ENCODE results near the gene GPR119. TPM values are rescaled to one million over a fixed set of nuclear protein-coding genes. Genes with fewer than 3 reads are reported as not detected.
A peak's percentile ranks its signal among the peaks of the same experiment; 100 is the strongest.
"Not testable (repeated sequence)": the region's sequence is repeated elsewhere in the genome, so short reads cannot be mapped to it uniquely, and the experiment has no call there.

The GPR119 gene
- not detected for total RNA-seq
- long read RNA-seq, result 0 reads

DNA sequence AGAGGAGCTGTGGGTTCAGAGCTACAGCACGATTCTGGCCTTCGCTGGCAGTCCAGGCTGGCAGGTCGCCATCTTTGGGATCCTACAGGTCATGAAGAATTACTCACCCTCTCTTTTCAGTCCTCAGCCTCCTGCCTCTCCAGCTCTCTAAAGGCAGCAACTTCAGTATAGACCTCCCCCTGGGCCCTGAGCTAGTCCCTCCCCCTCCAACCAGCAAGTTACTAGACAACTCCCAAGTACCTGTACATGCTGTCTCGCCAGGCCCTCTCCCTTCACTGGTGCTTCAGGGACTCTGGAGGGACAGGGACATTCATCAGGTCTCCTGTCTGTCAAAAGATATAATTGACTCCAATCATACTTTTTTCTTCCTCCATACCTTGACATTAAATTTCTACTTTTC is at the start of gene GPR119:
TSS of gene GPR119 (minus strand) at position 155 of the 400 bp plus-strand sequence. CDS start 227 bp downstream, outside the sequence.
- intact Hi-C loops (cut with micrococcal nuclease), result no loop called here
- ATAC-seq (no peak), DNase-seq (no peak)

DNA sequence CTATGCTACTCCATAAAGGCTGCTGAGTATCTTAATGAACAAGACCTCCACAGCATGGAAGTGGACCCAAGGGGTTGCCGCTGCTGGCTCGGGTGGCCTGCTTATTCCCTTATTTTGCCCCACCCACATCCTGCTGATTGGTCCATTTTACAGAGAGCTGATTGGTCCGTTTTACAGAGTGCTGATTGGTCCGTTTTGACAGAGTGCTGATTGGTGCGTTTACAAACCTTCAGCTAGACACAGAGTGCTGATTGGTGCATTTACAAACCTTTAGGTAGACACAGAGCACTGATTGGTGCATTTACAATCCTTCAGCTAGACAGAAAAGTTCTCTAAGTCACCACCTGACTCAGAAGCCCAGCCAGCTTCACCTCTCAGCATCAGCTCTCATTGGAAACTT is 43.8 kb upstream of the GPR119 start:
- not testable (repeated sequence) for ATAC-seq, DNase-seq

DNA sequence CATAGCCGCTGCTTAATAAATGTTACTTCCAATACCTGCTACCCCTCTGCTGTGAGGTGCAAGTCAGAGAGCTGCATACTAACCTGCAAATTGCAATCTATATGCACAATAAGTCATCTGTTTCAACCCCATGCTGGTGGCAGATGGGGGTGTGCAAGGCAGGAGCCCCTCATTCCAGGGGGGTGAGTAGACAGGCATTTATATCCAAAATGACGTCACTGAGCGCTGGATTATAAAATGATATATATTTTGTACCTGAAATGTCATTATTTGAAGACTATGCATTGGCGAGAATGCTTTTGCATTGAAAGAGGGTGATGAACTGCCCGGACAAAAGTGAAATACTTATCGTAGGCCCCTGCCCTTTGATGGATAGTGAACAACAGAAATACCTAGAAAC is 41.1 kb upstream of the GPR119 start:
- intact Hi-C loops (cut with micrococcal nuclease), result no loop called here
- no peak for DNase-seq
- no peak for ATAC-seq

More for the DNA sequence above, 43.8 kb upstream of the GPR119 start:
- intact Hi-C loops (cut with micrococcal nuclease), result not testable (repeated sequence)

DNA sequence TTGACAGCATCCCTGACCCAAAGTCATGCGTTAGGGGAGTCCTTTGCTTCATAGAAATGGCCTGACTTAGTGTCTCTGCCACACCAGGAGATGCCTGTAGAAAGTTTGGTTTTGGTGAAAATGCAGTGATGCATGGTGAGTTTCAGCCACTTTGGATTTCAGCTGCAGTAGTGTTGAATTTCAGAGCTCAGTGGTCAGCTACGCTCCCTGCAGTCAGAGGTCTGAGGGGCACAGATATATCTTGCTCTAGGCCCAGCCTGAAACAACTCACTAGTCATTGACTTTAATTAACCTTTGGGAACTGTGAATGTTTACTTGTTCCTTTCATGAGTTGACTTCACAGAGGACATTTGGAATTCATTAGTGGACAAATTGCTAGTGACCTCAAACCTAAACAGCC is 33.8 kb upstream of the GPR119 start:
- no peak for ATAC-seq
- DNase-seq, result no peak
- intact Hi-C loops (cut with micrococcal nuclease), result no loop called here

DNA sequence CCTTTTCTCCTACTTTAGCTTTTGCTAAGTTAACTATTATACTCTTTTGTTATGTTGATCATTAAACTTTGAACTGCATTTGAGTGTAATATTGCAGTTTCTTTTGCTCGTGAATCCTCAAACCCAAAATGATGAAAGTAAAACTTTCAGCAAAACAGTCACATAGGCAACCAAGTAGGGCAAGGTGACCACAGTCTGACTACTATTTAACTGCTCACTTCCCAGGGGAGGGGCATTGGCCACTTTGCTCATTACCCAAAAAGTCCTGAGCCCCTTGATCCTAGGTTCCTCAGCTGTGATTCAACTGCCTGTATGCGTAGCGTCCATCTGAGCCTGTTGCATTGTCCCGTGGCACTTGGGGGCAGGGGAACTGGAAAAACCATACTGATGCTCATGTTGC is 33.3 kb upstream of the GPR119 start:
- no peak for ATAC-seq
- intact Hi-C loops (cut with micrococcal nuclease), result no loop called here
- no peak for DNase-seq

DNA sequence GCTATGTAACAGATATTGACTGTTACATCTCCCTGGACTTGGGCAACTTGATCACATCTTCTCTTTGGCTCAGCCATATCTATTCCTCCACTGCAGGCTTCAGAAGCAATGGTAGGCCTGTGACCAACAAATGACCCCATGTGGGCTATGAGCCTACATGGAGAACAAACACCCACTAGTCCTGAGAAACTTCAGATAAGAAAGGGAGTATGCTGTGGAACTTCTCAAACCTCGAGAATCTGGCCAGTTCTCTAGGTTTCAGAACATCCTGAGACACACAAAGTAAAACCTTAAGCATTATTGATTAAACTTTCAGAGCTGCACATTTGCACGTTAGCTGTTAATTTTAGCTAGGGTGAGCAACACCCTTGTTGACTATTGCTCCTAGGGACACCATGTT is 32.6 kb upstream of the GPR119 start:
- ATAC-seq (no peak), DNase-seq (no peak)
- intact Hi-C loops (cut with micrococcal nuclease), result no loop called here

DNA sequence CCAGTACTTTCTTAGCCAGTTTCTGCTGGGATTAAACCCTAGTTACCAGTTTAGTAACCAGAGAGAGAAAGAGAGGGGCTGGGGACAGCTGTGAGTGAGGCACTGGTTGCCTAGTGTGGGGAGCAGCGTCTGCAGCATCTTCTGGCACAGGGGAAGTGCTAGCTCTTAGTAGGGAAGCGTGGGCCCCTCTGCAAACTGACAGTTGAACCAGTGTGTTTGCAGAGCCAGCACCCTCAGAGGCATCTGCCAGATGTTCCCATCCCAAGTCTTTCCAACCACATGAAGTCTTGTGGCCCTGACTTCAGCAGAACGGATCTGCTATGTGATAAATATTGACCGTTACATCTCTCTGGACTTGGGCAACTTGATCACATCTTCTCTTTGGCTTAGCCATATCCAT is 31.3 kb upstream of the GPR119 start:
- no peak for ATAC-seq
- DNase-seq, result no peak
- intact Hi-C loops (cut with micrococcal nuclease), result no loop called here

DNA sequence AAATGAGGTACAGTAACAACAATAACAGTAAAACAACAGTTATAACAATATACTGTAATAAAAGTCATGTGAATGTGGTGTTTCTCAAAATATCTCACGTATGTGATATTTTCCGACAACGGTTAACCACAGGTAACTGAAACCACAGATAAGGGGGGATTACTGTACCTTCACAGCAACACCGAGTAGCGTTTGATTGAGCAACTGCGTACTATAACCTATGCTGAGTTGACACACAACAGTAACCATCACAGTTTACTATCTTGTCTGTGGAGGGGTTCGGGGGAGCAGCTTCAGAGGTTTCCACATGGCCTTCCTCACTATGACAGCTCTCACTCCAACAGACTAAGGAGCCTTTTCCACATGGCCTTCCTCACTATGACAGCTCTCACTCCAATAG is 29.7 kb upstream of the GPR119 start:
- intact Hi-C loops (cut with micrococcal nuclease), result no loop called here
- ATAC-seq (no peak), DNase-seq (no peak)

DNA sequence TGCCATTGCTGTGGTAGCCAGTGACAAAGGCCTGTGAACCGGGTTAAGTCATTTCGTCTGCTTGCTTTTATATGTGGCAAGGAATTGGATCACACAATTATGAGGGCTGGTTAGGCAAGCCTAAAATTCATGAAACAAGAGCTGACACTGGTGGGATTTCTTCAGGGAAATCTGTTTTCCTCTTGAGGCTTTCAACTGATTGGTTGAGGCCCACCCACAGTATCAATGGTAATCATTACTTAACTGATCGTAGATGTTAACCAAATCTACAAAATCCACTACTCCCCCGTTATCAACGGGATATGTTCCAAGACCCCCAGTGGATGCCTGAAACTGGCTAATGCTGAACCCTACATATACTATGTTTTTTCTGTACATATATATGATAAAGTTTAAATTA is 29.3 kb upstream of the GPR119 start:
- no peak for ATAC-seq
- intact Hi-C loops (cut with micrococcal nuclease), result no loop called here
- no peak for DNase-seq

DNA sequence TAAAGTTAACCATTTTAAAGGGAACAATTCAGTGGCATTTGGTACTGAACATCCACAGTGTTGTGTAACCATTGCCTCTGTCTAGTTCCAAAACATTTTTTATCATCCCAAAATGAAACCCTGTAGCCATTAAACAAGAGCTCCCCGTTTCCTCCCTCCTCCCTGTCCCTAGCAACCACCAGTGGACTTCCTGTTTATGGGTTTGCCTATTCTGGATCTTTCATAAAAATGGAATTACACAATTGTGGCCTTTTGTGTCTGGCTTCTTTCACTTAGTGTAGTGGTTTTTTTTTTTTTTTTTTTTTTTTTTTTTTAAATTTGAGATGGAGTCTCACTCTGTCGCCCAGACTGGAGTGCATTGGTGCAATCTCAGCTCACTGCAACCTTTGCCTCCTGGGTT is 27.9 kb upstream of the GPR119 start:
- intact Hi-C loops (cut with micrococcal nuclease), result no loop called here
- ATAC-seq (no peak), DNase-seq (no peak)

DNA sequence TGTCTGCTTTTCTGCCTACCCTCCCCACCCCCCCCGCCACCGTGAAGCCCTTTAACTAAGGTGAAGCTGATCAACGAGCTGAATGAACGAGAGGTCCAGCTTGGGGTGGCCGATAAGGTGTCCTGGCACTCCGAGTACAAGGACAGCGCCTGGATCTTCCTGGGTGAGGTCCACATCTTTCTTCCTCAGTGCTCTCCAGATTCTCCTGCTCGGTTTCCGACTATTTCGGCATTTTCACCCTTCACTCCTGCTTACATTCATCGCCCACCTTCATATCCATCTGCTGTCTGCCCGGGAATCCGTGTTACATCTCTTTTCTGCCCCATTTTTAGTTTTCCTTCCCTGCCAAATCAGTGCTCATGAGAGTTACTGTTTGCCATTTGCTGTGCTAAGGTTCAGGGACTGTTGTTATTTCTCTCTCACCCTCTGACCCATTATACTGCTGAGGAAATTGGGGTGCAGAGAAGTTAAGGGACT is 16.8 kb upstream of the GPR119 start:
- DNase-seq (no peak), ATAC-seq (no peak)
- intact Hi-C loops (cut with micrococcal nuclease), result no loop called here

DNA sequence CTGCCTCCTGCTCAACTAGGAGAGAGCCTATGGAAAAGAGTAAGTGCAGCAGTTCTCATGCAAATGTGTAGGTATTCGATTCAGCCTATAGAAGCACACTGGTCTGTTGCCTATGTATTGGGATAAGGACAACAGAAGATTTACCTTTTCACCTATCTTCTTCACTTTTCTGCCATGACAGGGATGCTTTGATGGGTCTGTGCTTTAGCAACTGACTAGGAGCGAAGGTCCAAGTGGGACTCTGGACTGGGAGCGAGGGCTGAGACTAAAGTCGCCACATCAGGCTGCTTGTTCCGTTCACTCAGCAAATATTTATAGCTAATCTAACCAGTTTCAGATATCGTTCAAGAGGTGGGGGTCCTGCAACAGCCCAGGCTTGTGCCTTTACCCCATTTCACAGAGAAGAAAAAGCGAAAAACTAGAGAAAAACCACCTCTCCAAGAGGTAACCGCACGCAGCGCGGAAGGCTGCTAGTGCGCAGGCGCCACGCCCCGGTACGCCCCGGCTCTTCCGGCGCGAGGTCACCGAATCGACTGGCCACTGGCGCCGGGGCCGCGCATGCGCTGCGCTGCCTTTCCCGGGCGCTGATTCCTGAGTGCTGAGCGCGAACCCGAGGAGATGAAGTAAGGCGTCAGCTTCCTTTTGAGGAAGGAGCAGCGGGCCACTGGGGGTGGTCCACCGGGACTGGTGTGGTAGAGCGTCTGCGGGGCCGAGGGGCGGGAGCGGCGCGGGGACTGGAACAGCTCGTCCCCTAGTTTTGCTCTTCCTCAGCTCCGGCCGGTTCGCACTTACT is 16.1 kb upstream of the GPR119 start, which contains the start of gene RBMX2:
TSS of gene RBMX2 (plus strand) at position 573 of the 793 bp plus-strand sequence. CDS start at position 619, 46 bp downstream.
- ATAC-seq, result peak; percentile 100
- intact Hi-C loops (cut with micrococcal nuclease), result no loop called here
- peak; percentile 87 for DNase-seq

DNA sequence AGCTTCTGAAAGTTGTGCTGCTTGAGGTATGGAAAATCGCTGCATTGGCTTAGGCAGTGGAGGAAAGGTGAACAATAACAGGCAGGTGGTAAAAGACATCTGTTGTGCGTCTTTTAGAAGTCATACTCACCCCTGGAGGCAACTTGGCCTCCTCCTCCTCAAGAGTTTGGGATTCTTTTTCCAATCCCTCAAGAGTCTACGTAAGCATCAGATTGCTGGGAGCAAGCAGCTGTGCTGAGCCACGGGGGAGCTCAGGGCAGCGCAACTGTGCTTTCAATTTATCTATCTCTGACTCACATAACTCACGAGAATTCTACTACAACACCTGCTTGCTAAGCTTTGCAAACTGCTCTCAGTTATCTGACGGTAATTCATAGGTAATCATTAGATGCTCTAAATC is 9.9 kb upstream of the GPR119 start:
- intact Hi-C loops (cut with micrococcal nuclease), result no loop called here
- no peak for ATAC-seq
- DNase-seq, result no peak

DNA sequence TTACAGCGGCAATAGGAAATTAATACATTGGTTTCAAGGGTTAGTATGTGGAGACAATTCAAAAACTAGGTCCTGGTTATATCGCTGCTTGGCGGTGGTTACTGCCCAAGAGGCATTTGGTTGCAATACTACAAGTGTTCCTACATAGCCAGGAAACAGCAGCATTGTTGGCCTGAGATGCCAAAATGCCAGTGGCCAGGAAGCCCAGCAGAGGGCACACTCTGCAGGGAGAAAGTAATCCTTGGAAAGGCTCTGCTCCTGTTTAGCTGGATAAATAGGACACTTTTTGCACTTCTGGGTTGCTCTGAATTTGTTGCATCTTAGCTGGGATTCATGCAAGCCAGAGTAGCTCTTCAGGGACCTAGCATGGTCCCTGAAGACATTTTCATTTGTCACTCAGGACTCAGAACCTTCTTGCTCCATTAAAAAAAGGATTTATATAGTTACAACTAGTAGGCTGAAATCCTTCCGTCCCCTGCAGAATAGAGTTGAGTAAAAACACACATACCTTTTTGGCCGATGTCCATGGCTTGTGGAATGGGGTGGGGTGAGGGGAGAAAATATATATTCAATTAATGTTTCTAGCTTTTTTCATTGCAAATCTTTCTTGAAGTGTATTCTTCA is 8.1 kb upstream of the GPR119 start:
- intact Hi-C loops (cut with micrococcal nuclease), result no loop called here
- DNase-seq (peak; percentile 35), ATAC-seq (peak; percentile 41)

DNA sequence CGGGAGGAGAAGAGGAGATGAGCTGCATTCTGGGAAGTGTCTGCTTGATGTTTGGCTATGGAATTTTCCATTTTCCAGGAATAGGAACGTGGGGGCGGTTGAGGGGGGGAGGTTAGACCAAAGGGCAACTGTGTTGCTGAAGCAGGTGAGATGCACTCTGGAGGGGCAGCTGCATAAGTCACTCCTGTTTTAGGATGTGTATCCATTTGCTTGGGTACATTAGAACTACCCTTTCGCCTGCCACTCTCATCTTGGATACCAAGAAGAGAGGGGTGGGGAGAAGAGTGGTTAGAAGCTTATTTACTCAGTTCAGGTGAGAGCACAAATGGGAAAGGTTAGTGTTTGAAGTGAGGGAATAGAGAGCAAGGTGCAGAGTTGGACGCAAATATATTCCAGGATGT is 934 bp upstream of the GPR119 start:
- no peak for ATAC-seq
- no peak for DNase-seq
- intact Hi-C loops (cut with micrococcal nuclease), result no loop called here

DNA sequence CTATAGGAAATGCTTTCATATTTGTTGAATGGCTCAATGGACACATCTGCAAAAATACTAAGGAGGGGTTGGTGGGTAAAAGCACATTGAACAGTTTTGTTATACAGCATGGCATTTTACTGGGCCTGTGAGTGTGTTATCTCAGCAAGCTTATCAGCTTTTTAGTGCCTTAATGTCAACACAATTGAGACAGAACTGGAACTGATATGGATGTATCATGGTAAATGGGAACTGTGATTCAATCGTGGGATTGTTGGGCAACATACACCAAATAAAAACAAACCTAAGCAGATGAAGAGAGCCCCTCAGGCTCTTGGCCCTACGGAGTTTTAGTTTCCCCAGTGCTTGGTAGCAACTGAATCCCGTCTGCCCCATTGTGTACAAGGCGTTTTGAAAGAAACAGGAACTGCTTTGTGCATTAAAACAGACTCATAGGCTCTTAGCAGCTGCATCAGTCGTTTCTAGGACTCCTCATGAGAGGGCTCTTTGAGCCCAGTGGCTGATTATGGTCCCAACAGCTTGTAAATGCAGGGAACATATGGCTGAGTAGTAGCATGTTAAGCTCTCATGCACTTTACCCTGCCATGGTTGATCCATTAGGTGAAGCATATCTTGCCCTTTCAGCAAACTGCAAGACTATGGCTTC is 7.3 kb downstream of the GPR119 start:
- intact Hi-C loops (cut with micrococcal nuclease), result no loop called here

DNA sequence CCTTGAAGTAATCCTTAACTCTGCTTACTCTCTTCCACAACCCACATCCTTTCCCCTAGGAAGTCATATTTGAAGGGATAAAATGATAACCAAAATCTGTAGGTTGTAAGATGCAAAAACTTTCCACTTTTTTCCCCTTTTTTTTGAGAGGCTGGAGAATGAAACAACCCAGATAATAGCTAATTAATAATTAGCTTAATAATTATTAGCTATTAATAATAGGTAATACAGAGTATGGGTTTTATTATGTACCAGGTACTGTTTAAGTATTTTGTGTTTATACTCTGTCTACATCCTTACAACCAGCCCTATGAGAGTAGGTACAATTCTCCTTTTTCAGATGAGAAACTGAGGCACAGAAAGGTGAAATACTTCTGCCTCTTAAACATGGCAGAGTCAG is 9.4 kb downstream of the GPR119 start:
- DNase-seq, result no peak
- intact Hi-C loops (cut with micrococcal nuclease), result no loop called here
- no peak for ATAC-seq

More for the DNA sequence above, 7.3 kb downstream of the GPR119 start:
- DNase-seq, result no peak
- ATAC-seq, result no peak

DNA sequence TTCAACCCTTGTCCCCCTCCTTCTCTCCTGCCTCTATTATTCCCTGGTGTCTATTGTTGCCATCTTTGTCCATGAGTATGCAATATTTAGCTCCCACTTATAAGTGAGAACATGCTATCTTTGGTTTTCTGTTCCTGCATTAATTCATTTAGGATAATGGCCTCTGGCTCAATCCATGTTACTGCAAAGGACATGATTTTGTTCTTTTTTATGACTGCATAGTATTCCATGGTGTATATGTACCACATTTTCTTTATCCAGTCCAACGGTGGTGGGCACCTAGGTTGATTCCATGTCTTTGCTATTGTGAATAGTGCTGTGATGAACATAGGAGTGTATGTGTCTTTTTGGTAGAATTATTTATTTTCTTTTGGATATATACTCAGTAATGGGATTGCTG is 33.4 kb downstream of the GPR119 start:
- ATAC-seq; intact Hi-C loops (cut with micrococcal nuclease); DNase-seq: not testable (repeated sequence)

DNA sequence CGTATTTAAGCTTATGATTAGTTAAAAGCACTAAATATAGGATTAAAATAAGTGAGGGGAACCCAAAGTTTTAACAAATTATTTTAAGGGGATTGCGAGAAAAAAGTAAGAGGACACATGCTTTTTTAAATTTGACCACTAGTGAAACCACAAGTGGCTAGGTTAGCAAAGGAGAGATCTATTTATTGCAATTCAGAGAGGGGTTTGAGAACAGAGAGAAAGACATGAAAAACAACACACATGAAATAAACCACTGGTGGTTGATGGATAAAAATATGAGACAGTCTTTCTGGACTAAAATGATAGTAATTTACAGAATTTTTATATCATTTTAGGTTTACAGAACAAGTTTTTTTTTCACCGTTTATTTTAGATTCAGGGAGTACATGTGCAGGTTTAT is 33.9 kb downstream of the GPR119 start:
- ATAC-seq (no peak), DNase-seq (no peak)
- intact Hi-C loops (cut with micrococcal nuclease), result no loop called here

DNA sequence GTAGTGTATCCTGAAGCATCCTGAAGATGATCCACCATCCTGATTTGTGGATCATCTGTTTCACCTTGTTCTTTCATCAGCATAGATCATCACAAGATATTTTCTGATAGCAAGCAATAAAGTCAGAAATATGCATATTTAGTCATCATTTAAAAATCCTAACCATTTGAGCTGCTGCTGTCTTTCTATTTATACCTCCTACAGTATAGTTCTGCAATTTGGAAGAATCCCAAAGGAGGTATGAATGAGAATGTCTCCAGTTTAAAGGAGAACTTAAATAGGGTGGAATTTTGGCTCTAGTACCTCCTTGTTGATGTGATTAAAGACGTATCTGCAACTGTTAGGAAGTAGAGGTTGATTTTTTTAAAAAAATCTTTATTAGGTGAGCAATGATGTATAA is 38.2 kb downstream of the GPR119 start:
- no peak for ATAC-seq

More for the DNA sequence above, 38.2 kb downstream of the GPR119 start:
- DNase-seq, result no peak
- intact Hi-C loops (cut with micrococcal nuclease), result no loop called here
